ENCODE data around the gene C16orf92.

- no peak for TF ChIP-seq CTCF (IDR thresholded peaks at IDR 0.05; ENCODE audit: insufficient read depth, low read length)
- TF ChIP-seq POLR2AphosphoS5 (IDR thresholded peaks at IDR 0.05; ENCODE audit: low read depth): no peak
- no peak for TF ChIP-seq REST (IDR thresholded peaks at IDR 0.05; ENCODE audit: insufficient replicate concordance, low read depth)
- TF ChIP-seq GABPA (IDR thresholded peaks at IDR 0.05; ENCODE audit: low read depth): no peak
These were observed 588 bp downstream of the C16orf92 start for GRCh38 chr16:30023586-30023985.

Measured in HL-60 (cell line).